GM10266 (cell line): Measurements from ENCODE around the gene GNB1L.

ENCODE experiments used
- DNase-seq: peaks from one replicate; pipeline ENCODE4 v3.0.0; 2012; ENCODE audit errors: extremely low spot score
- TF ChIP-seq, protein P1 (sequence below): IDR thresholded peaks from 2 replicates; pipeline ENCODE4 v1.5.1; 2012; ENCODE audit warnings: mild to moderate bottlenecking, low read depth; ENCODE audit not compliant: control insufficient read depth, insufficient read depth; ENCODE audit errors: missing control alignments

The GNB1L gene

GRCh38 chr22:19865141-19865829 lies 10.6 kb upstream of the GNB1L start:
- TF ChIP-seq, protein P1, sequence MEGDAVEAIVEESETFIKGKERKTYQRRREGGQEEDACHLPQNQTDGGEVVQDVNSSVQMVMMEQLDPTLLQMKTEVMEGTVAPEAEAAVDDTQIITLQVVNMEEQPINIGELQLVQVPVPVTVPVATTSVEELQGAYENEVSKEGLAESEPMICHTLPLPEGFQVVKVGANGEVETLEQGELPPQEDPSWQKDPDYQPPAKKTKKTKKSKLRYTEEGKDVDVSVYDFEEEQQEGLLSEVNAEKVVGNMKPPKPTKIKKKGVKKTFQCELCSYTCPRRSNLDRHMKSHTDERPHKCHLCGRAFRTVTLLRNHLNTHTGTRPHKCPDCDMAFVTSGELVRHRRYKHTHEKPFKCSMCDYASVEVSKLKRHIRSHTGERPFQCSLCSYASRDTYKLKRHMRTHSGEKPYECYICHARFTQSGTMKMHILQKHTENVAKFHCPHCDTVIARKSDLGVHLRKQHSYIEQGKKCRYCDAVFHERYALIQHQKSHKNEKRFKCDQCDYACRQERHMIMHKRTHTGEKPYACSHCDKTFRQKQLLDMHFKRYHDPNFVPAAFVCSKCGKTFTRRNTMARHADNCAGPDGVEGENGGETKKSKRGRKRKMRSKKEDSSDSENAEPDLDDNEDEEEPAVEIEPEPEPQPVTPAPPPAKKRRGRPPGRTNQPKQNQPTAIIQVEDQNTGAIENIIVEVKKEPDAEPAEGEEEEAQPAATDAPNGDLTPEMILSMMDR: no peak
- no peak for DNase-seq

- DNase-seq: no peak
- TF ChIP-seq, protein P1: no peak
Measured at GRCh38 chr22:19864538-19865106, 9.9 kb upstream of the GNB1L start.

GRCh38 chr22:19863571-19863970 lies 8.9 kb upstream of the GNB1L start:
- TF ChIP-seq, protein P1: no peak
- no peak for DNase-seq

DNA sequence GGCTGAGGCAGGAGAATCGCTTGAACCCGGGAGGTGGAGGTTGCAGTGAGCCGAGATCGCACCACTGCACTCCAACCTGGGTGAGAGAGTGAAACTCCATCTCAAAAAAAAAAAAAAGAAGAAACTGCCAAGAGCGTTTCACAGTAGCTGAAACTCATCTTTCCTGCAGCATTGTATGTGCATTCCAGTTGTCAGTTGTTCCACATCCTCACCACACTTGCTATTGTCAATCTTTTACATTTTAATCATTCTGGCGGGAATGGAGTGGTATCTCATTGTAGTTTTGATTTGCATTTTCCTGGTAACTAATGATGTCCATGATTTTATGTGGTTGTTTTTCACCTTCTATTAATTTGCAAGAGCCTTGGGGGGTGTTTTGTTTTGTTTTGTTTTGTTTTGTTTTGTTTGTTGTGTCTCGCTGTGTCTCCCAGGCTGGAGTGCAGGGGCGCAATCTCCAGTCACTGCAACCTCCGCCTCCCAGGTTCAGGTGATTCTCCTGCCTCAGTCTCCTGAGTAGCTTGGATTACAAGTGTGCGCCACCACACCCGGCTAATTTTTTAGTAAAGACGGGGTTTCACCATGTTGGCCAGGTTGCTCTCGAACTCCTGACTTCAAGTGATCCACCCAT lies 8.1 kb upstream of the GNB1L start:
- no peak for DNase-seq
- TF ChIP-seq, protein P1: no peak

DNA sequence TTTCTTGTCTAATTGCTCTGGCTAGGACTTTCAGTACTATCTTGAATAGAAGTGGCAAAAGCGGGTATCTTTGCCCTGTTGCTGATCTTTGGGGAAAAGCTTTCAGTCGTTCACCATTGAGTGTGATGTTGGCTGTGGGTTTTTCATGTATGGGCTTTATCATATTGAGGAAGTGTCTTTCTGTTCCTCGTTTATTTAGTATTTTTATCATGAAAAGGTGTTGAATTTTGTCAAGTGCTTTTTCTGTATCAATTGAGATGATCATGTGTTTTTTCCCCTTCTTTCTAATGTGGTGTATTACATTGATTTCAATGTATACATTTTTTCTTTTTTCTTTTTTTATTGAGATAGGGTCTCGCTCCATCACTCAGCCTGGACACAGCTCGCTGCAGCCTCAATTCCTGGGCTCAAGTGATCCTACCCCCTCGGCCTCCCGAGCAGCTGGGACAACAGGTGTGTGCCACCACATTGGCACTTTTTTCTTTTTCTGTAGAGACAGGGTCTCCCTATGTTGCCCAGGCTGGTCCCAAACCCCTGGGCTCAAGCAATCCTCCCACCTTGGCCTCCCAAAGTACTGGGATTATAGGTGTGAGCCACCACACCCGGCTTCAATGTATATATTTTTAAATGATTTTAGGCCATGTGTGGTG lies 5.3 kb upstream of the GNB1L start:
- TF ChIP-seq, protein P1: no peak
- DNase-seq: no peak

DNA sequence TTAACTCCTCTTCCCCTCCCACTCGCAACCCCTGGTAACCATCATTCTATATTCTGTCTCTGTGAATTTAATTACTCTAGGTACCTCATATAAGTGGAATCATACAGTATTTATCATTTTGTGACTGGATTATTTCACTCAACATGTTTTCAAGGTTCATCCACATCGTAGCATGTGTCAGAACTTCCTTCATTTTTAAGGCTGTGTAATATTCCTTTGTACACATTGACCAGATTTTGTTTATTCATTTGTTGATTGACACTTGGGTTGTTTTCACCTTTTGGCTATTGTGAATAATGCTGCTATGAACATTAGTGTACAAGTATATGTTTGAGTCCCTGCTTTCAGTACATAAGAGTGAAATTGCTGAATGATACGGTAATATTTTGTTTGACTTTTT lies 2.7 kb upstream of the GNB1L start:
- DNase-seq: no peak
- TF ChIP-seq, protein P1: no peak
